Measurements from ENCODE around the gene VSTM1.
A peak's percentile ranks its signal among the peaks of the same experiment; 100 is the strongest.
"Not testable (repeated sequence)": the region's sequence is repeated elsewhere in the genome, so short reads cannot be mapped to it uniquely, and the experiment has no call there.

The VSTM1 gene, protein sequence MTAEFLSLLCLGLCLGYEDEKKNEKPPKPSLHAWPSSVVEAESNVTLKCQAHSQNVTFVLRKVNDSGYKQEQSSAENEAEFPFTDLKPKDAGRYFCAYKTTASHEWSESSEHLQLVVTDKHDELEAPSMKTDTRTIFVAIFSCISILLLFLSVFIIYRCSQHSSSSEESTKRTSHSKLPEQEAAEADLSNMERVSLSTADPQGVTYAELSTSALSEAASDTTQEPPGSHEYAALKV

DNA sequence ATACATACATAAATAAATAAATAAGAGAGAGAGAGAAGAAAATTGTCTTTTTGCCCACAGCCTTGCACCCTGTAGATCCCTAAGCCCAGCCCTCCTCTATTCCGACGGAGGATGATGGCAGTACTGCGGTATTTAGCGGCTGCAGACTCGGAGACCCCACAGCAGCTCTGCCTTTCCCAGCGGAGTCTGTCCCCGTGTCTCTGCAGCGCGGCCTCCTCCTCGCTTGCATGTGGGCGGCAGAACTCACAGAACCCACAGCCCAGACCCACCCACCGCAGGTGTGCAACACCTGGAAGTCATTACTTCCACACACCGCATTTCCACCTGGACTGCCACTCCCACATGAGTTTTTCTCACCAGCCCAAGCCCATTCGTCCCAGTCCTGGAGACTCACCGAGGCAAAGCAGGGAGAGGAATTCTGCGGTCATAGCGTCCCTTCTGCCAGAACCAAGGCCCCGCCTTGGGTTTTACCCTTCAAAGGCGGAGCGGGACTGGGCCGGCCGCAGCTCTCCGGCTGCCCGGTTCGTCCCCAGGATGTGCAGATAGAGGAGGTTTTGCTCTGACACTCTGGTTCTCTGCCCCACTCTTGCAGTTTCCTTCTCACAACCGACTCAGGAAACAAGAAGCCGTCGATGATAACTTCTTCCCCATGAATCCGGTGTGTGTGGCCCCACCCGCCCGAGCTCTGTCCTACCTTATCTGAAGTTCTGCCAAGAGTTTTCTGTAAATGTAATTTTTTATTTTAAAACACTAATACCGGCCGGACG, at the start of gene VSTM1:
Gene VSTM1, minus strand, starts transcription at position 548 of the 767 bp plus-strand sequence. Its CDS starts 120 bp downstream, at position 428.
- no peak for DNase-seq

DNA sequence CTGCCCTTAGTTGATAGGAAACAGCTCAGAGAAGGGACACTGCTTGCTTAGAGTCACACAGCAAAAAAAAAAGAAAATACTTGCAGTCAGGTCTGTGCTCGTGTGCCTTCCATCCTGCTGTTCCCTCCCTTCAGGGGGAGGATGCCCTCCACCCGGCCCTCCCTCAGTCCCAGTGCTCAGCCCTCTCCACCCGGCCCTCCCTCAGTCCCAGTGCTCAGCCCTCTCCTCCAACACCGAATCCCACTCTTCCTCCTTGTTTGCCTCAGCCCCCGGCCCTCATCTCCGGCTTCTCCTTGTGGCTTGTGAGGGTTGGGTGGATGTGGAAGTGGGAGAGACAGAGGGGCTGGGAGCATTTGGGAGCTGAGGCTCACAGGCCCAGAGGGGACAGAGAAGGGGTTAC, 46.0 kb upstream of the VSTM1 start:
- DNase-seq, result no peak

DNA sequence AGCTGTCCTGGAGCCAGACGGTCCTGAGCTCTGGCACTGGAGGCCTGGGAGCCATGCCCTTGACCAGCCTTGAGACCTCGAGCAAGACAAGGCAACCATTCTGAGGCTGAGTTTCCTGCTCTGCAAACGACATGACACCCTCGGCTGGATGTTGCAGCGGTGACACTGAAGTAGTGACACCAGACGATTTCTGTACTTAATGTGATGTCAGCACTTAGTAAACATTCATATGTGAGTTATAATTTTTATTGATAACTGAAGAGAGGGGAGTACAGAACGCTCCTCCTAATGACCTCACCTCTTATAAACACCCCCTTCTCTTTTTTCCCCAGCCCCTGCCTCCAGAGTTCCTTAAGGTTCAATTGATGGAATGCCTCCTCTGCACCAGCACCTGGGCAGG, 44.8 kb upstream of the VSTM1 start:
- DNase-seq, result no peak

DNA sequence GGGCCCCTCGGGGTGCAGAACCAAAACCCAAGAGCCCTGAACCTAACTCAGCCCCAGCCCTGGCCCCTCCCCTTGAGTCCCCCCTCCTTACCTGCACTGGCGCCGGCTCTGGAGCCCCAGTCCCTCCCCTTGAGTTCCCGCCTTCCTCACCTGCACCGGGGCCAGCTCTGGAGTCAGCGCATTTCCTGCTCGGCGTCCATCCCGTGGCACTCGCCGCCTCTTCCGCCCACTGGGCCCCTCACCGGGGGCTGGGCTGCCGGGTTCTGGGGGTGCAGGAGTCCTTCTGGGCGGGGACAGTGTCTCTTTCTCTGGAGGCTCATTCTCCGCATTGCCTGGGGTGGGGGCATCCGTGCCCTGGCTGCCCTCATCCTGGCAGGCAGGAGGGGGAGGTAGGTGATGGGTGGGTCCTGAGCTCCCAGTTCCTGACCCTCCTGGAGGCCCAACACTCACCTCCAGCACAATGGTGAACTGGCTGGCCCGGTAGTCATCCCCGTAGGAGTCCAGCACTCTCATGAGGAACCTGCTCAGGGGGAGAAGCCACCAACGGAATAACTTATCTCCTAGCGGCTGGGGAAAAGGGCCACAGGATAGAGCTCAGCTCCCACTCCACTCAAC, 44.3 kb upstream of the VSTM1 start:
- peak; percentile 12 for DNase-seq

DNA sequence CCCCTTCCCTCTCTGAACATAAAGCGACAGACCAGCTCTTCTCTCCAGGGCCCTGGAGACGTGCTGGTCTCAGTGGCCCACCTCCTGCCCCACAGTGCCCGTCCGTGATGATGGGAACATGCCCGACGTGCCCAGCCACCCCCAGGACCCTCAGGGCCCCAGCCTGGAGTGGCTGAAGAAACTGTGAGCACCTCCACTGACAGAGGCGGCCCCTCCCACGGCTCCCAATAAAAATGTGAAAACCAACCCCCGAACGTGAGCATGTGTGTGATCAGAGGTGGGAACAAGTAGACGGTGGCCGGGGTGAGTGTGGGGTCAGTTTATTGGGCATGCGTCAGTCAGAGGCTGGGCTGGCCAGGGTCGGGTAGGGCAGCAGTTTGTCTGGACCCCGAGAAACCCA, 43.0 kb upstream of the VSTM1 start:
- peak; percentile 20 for DNase-seq

DNA sequence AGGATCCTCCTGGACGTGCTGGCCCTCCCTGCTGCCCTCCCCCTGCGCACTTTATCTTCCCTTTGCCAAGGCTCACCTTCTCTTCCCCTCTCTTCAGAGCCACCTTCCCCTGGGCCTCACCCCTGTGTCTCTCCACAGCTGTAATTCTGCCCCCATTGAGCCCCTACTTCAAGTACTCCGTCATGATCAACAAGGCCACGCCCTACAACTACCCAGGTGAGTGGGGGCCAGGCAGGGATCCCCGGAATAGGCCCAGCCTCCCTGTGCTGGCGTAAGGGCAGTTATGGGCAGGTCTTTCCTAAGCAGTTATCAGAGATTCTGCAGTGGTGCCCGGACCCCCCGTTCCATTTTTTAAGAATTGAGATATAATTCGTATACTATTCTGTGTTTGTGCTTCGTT, 42.1 kb upstream of the VSTM1 start:
- no peak for DNase-seq

DNA sequence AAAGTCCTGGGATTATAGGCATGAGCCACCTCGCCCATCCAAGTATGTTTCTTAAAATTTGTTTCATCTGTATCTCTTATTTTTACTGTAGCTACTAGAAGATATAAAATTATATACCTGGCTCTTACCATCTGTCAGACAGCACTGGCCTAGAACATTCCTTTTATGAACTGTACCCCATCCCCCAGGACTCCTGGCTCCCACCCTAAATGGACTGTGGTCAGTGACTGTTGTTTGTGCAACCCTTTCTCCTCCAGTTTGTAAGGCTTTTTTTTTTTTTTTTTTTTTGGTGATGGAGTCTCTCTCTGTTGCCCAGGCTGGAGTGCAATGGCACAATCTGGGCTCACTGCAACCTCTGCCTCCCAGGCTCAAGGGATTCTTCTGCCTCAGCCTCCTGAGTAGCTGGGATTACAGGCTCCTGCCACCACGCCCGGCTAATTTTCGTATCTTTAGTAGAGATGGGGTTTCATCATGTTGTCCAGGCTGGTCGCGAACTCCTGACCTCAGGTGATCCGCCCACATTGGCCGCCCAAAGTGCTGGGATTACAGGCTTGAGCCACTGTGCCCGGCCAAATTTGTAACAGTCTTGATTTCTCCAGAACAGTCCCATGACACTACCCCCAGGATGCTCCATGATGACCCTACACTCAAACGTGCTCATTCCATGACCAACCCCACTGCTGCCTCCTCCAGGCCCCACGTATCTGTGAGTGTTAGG, 41.5 kb upstream of the VSTM1 start:
- no peak for DNase-seq

DNA sequence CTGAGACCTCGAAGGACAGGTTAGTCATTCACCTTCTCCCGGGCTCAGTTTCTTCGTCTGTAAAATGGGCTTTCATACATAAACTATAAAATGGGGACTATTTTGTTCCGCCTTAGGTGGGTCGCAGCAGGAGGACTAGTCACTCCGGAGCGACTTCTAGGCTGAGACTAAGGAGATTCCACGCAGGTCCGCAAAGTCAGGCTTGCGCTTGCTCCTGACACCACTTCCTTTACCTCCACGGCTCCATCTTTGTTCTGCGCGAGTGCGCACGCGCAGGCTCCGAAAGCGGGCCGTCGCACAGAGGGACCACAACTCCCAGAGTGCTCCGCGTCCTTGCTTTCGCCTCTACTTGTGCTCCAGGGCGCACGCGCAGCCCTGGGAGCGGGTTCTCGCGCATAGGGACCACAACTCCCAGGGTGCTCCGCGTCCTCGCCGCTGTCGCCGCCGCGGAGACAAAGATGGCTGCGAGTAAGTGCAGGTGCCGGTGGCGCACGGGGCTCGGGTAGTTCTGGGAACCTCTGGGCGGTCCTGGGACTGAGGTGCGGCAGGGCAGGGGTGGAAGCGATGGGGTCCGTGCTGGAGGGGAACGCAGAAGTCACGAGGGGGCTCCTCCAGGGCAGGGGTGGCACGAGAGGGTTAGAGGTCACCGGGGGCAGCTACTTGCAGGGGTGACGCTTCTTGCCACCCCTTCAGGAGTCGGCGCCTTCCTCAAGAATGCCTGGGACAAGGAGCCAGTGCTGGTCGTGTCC, 38.9 kb upstream of the VSTM1 start, which contains the start of gene NDUFA3:
Gene NDUFA3, plus strand, starts transcription at position 435 of the 749 bp plus-strand sequence. Its CDS starts 24 bp downstream, at position 459.
- peak; percentile 96 for DNase-seq

DNA sequence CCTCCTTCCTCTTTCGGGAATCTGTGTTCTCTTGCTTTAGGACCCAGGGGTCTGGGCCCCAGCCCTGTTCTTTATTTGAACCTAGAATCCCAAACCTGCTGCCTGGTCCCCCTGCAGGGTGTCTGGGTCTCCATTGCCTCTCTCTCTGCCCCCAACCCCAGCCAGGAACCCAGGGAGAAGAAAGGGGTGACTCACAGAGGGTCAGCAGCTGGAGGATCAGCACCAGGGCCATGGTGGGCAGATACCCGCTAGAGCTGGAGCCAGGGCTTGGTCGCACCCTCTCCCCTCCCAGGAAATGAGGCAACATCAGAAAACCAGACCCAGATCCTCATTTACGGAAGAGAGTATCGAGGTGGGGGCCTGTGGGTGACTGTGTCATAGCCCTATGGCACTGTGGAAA, 36.9 kb upstream of the VSTM1 start, which contains the start of gene OSCAR:
Gene OSCAR, minus strand, starts transcription at position 243 of the 400 bp plus-strand sequence. Its CDS starts 11 bp downstream, at position 232.
- no peak for DNase-seq

DNA sequence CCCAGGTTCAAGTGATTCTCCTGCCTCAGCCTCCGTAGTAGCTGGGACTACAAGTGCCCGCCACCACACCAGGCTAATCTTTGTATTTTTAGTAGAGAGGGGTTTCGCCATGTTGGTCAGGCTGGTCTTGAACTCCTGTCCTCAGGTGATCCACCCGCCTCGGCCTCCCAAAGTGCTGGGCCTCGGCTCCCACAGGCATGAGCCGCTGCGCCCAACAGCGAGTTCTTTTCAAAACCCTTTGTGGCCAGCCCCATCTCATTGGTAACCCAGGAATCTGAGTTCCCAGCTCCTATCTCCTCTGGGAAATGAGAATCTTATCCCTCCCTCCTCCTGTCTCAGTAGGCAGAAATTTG, 36.2 kb upstream of the VSTM1 start:
- not testable (repeated sequence) for DNase-seq

DNA sequence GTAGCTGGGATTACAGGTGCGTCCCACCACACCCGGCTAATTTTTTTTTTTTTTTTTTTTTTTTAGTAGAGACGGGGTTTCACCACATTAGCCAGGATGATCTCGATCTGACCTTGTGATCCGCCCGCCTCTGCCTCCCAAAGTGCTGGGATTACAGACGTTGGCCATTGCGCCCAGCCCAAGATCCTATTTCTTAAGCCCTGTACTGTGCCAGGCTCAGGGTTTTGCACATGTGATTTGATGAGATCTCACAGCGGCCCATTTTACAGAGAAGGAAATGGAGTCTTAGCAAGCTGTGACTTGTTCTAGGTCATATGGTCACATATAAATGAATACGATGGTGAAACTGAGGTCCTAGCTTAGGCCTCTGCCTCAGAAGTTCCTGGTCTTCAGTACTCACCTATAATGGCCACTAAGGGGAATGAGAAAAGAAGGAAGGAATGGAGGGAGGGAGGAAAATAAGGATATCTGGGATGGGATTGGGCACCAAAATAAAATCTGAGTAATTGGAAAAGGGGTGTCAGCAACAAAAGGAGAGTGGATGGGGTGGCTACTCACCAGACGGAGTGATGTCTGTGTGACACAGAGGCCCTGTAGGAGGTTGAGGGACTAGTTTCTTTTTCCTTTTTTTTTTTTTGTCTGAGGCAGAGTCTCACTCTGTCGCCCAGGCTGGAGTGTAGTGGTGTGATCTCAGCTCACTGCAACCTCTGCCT, 35.6 kb upstream of the VSTM1 start:
- DNase-seq, result no peak

DNA sequence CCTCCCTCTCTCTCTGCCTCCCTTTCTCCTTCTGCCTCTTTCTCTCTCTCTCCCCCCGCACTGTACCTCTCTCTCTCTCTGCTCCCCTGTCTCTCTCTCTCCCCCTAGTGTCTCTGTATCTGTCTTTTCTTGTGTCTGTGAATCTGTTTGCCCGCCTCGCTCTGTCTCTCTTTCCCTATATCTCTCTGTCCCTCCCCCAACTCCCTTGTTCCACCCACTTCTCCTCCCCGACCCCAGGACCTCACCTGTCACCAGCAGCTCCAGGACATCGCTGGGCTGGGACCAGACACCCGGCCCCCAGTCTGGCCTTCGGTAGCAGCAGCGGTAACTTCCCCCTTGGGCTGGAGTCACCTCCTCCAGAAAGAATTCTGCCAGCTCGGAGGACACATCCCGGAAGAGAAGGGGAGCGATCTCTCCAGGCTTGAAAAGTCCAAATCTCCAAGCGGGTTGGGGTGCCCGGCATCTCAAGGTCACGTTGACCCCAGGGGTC, 33.0 kb upstream of the VSTM1 start:
- no peak for DNase-seq

DNA sequence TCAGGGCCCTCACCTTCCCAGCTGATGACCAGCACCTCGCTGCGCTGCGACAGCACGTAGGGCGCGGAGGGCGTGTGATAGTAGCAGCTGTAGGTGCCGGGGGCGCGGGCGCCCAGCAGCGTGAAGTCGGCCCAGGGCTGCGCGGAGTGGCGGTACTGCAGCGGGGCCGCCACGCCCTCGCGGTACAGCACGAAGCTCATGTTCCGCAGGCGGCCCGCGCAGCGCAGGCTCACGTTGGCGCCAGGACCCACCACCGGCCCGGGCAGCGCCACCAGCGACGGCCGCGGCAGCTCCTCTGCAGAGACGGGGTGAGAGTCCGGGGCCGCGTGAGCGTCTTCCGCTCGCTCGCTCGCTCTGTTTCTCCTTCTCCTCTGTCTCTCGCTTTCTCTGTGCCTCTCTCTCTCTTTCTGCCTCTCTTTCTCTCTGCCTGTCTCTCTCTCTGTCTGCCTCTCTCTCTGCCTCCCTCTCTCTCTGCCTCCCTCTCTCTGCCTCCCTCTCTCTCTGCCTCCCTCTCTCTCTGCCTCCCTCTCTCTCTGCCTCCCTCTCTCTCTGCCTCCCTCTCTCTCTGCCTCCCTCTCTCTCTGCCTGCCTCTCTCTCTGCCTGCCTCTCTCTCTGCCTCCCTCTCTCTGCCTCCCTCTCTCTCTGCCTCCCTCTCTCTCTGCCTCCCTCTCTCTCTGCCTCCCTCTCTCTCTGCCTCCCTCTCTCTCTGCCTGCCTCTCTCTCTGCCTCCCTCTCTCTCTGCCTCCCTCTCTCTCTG, 32.3 kb upstream of the VSTM1 start:
- DNase-seq, result peak; percentile 60

DNA sequence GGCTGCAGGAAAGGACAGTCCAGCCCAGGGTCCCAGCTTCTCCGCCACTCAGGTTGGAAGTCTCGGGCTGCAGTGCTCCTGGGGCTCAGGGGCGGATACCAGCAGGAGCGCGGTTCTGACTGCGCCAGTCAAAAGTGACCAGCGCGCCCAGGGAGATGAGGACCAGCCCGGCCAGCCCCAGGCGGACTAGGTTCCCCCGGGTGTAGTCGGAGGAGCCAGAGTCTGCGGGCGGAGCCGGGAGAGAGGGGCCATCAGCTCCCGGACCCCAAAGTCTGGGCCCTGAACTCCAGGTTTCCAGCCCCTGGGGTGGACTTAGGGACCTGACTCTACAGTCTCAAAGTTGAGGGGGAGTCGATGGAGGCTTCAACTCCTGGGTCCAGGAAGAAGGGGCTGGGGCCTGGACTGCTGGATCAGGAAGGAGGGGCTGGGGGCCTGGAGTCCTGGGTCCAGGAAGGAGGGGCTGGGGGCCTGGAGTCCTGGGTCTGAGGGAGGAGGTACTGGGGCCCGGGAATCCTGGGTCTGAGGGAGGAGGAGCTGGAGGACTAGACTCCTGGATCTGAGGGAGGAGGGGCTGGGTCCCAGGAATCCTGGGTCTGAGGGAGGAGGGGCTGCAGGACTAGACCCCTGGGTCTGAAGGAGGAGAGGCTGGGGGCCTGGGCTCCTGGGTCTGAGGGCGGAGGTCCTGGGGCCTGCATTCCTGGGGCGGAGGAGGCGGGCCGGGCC, 31.6 kb upstream of the VSTM1 start:
- DNase-seq, result no peak

DNA sequence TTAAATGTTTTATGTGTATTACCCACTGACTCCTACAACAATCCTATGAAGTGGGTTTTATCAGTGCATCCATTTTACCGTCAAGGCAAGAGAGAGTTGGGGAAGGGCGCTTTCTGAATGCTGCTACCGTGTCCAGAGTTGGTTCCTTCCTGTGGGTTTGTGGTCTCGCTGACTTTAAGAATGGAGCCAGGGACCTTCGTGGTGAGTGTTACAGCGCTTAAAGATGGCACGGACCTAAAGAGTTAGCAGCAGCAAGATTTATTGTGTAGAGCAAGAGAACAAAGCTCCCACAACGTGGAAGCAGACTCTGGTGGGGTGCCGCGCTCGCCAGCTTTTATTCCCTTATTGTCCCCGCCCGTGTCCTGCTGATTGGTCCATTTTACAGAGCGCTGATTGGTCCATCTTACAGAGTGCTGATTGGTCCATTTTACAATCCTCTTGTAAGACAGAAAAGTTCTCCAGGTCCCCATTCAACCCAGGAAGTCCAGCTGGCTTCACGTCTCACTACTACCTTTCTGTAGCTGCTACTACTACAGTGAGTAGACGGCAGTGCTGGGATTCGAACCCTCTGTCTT, 30.8 kb upstream of the VSTM1 start:
- no peak for DNase-seq

DNA sequence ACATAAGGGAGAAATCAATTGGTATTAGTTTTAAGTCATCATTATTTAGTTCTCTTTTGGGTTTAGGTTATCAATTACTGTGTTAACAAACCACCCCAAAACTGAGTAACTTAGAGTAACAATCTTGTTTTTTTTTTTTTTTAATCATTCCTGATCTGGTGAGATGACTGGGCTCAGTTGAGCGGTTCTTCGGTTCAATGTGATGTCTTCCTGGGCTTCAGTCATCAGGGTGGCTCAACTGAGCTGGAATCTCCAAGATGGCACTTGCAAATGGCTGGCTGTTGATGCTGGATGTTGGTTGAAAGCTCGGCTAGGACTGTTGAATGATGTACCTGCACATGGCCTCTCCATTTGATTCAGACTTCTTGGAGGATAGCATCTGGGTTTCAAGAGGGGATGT, 20.7 kb upstream of the VSTM1 start:
- DNase-seq, result no peak

DNA sequence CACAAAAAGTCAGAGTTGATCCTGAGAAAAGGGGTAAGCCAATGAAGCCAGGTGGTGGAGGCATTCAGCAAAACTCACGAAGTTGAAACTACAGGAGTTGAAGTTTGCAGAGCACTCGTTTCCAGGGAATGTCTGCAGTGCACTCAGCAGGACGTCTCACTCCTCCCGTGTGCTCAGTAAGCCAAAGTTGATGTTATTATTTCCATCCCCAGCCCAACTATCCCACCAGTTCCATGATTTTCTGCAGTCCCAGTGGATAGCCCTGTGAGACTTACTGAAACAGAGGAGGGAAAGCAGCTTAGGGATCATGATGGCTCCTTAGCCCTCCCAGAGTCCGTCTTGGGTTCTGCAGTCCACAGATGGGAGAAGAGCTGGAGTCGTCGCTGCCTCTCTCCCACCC, 17.3 kb upstream of the VSTM1 start, which contains the start of gene TARM1:
Gene TARM1, minus strand, starts transcription at position 334 of the 400 bp plus-strand sequence. Its CDS starts 25 bp downstream, at position 309.
- DNase-seq, result no peak

DNA sequence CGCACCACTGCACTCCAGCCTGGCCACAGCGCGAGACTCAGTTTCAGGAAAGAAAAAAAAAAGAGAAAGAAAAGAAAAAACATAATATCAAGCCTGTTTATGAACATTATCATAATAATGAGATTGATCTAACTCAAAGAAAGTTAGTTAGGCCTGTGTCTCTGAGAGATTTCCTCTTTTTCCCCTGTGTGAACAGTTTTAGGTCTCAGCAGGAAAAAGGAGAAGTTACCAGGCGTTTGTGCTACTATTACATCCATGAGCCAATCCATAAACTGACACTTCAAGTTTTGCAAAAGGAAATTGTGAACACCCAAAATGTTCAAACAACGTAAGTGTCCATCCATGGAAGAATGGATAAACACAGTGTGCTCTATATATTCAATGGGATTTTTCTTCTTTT, 13.6 kb upstream of the VSTM1 start:
- DNase-seq, result no peak

DNA sequence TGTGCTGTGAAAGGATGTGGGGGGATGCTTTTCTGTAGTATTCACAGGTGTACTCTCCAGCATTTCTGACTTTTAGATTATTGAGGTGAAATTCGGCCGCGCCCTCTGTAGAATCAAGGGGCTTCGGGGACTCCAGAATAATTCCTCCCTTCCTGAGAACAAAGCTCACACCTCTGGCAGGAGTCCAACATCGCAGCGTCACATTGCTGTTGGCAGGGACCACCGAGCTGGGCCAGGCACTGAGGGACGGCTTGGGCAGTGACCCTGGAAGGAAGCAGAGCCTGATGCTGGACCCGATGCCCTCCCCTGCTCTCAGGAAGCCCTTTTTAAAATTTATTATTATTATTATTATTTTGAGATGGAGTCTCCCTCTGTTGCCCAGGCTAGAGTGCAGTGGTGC, 11.2 kb upstream of the VSTM1 start:
- DNase-seq, result no peak

DNA sequence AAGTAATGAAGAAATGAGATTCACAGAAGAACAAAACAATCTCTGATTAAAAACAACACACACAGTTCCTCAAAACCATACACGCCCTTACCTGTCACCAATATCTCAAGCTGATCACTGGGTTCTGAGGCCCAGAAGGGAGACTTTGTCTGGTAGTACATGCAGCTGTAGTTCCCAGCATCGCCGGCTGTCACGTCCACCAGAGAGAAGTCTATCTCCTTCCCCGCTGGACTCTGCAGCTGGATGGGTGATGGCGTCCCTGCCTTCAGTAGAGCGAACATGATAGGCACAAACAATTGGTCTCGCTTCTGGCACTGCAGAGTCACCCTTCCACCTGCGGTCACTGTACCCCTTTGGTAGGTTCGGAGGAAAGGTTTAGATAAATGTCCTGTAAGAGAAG, 10.1 kb upstream of the VSTM1 start:
- no peak for DNase-seq

Data from right forelimb (tissue), 1 donor.